Suppressor macrophage treated with lipopolysaccharide for 4 hours (primary cell): ENCODE data around the gene SPEF2.

ENCODE experiments used
- DNase-seq: peaks from one replicate; pipeline ENCODE4 v3.0.0-alpha.2; 2020

The SPEF2 gene, protein sequence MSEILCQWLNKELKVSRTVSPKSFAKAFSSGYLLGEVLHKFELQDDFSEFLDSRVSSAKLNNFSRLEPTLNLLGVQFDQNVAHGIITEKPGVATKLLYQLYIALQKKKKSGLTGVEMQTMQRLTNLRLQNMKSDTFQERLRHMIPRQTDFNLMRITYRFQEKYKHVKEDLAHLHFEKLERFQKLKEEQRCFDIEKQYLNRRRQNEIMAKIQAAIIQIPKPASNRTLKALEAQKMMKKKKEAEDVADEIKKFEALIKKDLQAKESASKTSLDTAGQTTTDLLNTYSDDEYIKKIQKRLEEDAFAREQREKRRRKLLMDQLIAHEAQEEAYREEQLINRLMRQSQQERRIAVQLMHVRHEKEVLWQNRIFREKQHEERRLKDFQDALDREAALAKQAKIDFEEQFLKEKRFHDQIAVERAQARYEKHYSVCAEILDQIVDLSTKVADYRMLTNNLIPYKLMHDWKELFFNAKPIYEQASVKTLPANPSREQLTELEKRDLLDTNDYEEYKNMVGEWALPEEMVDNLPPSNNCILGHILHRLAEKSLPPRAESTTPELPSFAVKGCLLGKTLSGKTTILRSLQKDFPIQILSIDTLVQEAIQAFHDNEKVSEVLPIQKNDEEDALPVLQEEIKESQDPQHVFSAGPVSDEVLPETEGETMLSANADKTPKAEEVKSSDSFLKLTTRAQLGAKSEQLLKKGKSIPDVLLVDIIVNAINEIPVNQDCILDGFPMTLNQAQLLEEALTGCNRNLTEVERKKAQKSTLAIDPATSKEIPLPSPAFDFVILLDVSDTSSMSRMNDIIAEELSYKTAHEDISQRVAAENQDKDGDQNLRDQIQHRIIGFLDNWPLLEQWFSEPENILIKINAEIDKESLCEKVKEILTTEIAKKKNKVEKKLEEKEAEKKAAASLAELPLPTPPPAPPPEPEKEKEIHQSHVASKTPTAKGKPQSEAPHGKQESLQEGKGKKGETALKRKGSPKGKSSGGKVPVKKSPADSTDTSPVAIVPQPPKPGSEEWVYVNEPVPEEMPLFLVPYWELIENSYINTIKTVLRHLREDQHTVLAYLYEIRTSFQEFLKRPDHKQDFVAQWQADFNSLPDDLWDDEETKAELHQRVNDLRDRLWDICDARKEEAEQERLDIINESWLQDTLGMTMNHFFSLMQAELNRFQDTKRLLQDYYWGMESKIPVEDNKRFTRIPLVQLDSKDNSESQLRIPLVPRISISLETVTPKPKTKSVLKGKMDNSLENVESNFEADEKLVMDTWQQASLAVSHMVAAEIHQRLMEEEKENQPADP (N-terminal part only)

DNA sequence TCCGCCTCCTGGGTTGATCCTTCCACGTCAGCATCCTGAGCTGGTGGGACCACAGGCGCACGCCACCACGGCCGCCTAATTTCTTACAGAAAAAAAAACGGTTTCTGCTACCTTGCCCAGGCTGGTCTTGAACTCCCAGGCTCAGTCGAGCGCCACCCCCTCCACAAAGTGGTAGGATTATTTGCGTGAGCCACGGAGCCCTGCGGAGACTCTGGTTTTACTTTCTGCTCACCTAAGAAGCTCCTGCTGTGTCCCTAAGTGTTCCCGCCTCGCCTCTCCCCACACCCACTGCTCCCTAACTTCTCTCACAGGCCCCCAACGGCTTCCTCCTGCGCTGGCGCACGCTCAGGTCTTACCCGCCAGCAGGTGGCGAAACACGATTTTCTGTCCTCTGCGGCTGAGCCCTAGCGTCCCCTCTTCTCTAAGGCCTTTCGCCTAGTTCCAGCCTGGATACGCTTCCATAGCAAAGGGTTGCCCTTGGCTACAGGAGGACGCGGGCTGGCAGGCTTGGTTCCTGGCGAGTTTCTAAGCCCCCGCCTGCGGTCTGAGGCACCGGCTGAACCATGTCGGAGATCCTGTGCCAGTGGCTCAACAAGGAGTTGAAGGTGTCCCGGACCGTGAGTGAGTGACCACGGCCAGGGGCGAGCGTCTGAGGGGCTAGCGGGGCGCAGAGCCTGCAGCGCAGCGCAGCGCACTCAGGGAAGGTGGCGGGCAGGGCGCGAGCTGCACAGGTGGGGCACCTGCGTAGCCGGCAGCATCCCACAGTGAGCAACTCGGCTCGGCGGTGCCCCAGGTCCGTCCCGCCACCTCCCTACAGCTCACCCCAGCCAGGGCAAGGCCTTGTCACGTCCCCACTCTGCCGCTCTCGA lies at the start of gene SPEF2:
Gene SPEF2, plus strand, starts transcription at position 429 of the 869 bp plus-strand sequence. Its CDS starts 135 bp downstream, at position 564.
- peak; percentile 90 for DNase-seq

DNA sequence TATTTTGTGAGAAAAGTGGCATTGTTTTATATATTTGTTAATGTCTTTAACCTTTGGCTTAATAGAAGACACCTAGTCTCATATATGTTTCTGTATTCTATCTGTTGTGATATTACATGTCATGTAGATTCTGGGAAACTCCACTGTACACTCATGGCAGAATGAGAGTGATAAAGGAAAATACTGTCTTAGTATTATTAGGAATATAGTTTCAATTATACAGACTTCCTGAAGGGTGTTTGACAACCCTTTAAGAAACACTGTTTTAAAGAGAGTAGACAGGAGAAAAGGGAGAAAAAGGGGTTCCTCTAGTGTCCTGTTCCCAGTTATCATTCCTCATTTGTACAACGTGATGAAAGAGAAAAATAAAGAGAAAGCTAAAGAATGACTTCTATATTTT lies 42.1 kb upstream of the SPEF2 start:
- no peak for DNase-seq

DNA sequence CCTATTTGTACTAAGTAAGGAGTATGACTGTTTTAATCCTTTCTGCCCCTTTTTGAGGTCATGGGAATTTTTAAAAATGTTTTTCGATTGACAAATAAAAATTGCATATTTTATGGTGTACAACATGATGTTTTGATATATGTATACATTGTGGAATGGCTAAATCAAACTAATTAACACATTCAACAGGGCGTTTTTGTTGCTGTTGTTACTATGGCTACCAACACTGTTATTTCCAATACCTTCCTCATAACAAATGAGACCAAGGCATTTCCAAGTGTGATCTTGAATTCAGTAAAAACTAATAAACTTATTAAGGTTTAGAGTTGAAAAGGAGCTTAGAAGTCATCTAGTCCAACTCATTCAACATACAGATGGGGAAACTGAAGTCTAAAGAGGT lies 30.2 kb upstream of the SPEF2 start:
- DNase-seq: no peak

DNA sequence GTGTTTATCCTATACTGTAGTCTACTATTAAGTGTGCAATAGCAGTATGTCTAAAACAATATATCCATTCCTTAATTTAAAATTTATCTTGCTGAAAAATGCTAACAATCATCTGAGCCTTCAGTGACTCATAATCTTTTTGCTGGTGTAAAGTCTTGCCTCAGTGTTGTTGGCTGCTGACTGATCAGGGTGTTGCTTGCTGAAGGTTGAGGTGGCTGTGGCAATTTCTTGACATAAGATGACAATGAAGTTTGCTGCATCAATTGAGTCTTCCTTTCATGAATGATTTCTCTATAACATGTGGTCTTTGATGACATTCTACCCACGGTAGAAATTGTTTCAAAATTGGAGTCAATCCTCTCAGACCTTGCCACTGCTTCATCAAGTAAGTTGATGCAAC lies 24.3 kb upstream of the SPEF2 start:
- DNase-seq: no peak

DNA sequence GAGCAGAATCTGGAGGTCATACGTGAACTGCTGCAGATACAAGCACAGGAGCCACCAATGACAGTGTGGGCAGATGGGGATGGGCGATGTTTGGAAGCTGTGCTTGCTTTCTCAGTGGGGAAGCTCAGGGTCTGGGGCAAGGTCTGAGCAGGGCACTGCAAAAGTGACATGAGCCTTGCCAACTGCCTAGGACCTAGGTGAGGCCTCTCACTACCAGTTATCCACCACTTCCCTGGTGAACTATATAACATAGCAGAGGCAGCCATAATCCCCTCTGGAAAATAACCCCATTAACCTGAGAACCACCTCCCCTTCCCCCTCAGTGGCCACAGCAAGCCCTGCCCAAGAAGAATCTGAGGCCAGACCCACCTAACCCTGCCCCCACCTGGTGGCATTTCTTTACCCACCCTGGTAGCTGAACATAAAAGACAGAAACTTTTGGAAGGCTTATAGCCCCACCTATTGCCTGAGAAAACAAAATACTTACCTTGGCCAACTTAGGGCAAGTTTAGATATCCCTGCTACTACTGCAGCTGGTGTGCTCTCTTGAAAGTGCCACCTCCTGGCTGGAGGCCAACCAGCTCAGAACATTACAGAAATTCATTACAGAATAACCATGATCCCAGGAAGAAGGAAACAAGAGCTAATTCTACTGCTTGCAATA lies 18.8 kb upstream of the SPEF2 start:
- no peak for DNase-seq

DNA sequence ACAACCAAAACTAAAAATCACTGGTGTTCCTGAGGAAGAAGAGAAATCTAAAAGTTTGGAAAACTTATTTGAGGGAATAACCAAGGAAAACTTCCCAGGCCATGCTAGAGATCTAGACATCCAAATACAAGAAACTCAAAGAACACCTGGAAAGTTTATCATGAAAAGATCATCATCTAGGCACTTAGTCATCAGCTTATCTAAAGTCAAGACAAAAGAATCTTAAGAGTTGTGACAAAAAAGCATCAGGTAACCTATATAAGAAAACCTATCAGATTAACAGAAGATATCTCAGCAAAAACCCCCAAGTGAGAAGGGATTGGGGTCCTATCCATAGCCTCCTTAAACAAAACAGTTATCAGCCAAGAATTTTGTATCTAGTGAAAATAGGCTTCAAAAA lies 17.1 kb upstream of the SPEF2 start:
- no peak for DNase-seq

DNA sequence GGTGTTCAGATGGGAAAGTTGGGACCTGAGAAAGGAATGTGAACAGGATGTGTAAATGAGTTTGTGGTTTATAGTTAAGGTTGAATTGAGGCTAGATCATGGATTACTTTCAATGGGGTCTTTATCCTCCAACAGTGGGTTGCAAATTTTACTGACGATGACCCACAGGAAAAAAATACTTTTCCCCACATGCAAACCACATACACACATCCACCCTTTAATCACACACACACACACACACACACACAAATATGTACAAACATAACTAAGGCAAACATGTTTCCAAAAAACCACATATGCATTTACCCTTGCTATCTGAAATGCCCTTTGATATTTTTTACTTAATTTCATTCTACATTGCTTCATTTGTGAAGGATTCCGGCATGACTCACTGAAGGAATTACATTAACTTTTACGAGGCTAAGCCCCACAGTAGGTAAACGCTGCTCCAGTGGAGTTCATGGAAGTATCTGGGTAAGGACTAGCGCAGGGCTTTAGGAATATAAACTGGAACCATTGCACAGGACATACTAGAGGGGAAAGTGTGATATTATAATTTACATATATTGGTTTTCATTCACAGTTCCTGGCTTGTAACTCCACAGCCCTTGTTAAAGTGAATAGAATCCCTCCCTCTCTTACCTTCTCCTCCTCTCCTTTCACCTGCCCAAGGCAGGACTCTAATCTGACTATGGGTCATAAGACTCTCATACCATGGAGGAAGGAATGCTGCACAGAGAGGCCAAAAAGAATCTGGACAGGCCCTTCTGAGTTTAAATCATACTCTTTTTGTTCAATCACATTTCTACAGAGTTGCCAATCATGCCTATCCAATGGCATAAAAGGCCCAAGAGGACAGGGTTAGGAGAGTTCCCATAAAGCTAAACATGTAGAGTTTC lies 8.5 kb upstream of the SPEF2 start:
- DNase-seq: no peak

DNA sequence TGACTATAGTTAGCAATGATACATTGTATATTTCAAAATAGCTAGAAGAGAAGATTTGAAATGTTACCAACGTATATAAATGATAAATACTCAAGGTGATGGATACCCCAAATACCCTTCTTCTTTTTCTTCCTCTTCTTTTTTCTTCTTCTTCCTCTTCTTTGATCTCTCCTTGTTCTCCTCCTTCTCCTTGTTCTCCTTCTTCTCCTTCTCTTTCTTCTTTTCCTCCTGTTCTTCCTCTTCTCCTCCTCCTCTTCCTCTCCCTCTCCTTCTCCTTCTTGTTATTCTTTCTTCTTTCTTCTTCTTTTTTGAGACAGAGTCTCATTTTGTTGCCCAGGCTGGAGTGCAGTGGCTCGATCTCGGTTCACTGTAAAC lies 616 bp upstream of the SPEF2 start:
- no peak for DNase-seq

DNA sequence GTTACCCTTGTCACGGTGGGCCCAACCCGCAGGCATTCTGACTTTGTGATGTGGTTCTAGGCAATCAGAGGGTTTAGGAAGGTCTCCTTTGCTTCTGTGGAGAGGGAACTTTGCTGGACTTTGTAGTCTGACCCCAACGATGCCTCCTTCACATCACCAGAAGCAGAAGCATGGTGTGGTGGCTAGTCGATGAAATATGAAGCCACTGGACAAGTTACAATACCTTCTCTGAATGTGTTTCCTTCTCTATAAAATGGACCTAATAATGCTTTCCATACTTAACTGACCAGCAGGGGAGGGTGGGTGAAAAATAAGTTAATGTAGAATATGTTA lies 607 bp downstream of the SPEF2 start:
- no peak for DNase-seq

DNA sequence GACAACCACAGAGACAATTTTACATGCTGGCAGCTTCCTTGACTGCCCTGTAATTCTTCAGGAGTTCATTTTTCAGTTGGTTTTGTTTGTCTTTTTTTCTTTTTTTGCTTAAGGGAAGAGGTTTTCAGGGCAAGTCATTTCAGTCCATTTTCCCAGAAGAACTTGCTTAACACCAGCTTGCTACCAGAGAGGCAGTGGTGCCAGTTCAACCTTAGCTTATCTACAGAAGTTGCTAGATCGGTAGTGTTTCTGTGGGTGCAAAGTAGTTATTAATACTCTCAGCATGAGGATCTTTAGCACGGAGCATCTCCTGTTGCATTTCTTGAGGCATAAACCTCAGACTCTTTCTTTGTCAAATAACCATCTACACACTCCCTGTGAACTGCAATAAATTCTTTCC lies 1.1 kb downstream of the SPEF2 start:
- DNase-seq: peak; percentile 7

DNA sequence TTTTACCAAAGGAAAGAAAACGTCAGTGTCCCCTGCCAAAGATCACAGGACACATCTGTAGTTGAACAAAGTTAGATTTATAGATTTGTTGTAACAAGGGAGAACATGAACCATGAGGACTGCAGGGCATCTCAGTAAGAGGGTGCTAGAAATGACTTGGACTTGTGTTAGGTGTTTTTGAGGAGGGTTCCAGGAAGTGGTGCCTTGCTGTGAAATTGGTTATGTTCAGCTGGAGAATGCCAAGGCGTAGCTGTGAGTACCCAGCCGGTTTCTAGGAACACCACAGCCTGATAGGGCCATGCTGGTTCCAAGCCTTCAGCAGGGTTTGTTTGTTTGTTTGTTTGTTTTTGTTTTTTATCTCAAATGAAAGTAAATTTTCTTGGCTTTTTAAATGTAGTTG lies 5.3 kb downstream of the SPEF2 start:
- no peak for DNase-seq

DNA sequence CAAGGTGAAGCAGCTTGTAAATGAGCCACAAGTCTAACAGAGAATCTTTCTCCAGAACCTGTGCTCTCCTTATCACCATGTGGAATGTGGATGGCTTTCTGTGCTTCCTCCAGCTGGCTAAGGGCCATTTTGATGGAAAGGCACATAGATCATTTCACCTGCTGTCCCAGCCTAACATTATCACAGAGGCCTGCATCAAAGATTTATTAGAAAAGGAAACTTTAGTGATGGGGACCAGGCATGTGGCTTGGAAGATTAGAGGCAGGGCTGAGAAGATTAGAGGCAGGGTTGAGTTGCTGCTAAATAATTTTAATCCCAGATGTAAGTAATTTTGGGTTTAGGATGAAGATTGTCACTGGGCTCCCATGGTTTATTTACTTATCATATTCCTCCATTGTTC lies 6.3 kb downstream of the SPEF2 start:
- DNase-seq: no peak

DNA sequence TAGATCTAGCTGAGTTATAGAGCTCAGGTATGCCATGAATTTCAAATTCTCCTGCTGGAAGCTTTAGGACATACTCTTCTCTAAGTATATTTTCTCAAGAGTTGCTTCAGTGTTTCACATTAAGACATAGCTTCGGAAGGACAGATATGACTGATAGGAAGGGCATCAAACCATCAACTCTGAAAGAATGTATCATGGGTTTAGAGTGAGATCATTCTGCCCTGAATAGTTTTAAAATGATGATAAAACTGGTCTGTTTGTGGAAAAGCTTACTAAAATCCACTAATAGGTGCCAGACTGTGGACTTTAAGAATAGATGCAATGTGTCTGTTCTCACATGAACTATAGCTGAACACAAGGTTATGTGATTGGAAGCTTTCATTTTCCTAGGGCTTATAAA lies 8.4 kb downstream of the SPEF2 start:
- peak; percentile 15 for DNase-seq

DNA sequence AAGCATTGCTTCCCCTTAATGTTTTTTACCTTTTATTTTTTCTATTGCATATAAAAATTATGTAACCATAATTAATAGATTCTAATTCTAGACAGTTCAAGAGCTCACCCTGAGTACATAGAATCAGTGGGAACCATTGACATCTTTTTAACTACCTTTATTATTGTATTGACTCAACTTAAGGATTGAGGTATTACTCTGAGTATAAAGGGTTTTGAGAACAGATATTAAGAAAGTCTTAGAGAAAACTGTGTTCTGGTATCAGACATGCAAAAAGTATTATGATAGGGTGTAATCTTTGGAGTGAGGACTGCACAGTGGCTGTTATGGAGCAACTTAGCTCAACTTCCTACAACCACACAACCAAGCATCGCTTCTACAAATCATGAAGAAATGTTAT lies 8.9 kb downstream of the SPEF2 start:
- DNase-seq: peak; percentile 9

DNA sequence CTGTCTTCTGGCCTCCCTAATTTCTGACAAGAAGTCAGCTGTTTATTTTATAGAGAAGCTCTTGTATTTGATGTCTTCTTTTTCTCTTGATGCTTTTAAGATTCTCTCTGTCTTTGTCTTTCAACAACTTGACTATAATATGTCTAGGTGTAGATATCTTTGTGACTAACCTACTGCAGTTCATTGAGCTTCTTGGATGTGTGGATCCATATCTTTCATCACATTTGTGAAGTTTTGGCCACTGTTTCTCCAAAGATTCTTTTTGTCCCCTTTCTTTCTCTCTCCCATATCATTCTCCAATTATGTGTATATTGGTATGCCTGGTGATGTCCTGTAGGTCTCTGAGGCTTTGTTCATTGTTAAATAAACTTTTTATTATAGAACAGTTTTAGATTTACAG lies 16.7 kb downstream of the SPEF2 start:
- DNase-seq: no peak

DNA sequence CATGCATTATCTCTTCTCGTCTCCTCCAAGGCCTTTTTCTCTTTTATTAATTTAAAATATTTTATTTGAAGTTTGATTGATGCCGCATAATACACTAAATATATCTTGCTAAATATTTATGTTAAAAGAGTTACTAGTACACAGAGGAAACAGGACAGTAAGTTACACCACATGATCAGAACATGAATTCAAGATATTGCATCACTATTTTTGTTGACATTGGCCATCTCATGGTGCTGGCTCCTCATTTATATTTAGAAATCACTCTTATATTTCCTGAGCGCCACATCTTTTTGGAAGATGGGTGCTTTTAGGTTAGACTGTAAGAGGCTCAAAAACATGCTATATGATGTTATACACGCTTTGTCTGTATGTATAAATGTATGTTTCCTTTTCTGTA lies 23.0 kb downstream of the SPEF2 start:
- DNase-seq: no peak

DNA sequence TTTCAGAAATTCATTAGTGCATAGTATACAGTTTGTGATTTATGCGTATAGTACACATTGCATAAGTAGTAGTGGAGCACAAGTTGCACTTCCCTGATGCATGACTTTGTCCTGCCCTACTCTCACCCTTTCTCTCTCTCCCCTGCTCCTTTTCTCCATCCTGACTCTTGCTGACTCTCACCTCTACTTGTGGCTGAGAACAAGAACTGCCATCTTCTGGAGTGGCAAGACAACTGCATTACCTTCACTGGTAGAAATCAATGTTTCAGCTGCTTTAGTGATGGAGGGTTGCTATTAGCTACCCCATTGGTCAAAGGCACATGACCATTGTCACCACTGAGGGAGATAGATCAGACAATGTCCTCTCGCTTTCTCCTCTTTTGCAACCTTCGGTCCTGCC lies 26.9 kb downstream of the SPEF2 start:
- DNase-seq: no peak

DNA sequence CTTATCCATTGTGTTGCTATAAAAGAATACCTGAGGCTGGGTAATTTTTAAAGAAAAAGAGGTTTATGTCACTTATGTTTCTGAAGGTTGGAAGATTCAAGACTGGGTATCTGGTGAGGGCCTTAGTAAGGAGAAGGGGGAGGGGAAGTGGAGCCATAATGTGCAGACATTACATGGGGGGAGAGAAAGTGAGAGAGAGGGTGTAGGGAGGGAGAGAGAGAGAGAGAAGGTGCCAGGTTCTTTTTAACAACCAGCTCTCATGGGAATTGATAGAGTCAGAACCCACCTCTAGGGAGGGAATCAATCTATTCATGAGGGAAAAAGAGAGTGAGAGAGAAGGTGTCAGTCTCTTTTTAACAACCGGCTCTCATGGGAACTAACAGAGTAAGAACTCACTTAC lies 29.5 kb downstream of the SPEF2 start:
- no peak for DNase-seq

DNA sequence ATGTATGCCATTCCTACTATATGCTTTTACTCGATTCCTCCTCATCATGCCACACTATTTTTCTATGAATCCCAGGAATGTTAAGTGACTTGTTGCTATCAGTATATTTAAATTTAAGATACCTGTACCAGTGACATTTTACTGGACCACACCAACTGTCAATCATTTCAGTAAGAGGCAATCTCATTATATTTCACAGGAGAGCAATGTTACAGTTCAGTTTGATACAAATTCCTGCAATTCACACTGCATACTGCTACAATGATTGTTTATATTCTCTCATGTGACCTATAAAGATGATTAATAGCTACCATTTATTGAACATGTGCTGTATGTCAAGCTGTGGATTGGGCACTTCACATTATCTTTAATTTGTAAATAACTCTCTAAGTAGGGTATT lies 30.0 kb downstream of the SPEF2 start:
- DNase-seq: no peak

DNA sequence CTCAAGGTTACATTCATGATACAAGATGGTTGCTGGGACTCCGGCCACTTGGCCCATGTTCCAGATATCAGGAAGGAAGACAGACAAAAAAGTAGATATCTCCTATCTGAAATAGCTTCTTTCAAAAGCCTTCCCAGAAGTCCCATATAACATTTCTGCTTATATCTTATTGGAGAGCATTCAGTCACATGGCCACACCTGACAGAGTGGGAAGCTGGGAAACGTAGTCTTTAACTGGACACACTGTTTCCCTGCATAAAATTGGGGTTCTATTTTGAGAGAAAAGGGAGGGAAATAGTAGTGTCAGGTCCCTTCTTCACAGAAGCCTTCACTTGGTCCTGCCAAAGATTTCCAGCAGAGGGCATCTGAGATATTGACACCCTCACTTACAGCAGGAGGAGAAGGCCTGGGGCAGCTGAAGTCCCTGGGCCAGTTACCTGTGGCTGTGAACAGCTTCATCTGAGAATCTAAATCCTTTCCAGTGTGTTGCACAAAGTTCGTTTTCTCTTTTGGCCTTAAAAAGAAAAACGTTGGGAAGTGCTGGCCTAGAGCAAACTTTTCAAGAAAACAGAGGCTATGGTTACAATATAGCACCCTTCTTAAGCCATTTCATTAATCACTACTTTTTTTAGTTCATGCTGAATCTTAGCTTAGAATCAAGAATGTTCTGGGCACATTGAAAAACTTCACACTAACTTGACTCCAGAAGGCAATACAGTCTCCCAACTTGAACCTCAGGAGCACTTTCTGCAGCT lies 33.5 kb downstream of the SPEF2 start:
- peak; percentile 50 for DNase-seq
